ENCODE data around the gene RUFY1.
"Not testable (repeated sequence)": the region's sequence is repeated elsewhere in the genome, so short reads cannot be mapped to it uniquely, and the experiment has no call there.

RUFY1 gene

GRCh38 chr5:179550511-179551342 is at the start of gene RUFY1:
Gene RUFY1 (plus strand): TSS chr5:179550554. CDS start chr5:179550570, 16 bp downstream.
- no peak for DNase-seq (ENCODE audit: low read depth, low spot score)

- not testable (repeated sequence) for DNase-seq (ENCODE audit: low read depth, low spot score)
Measured at GRCh38 chr5:179501997-179502396, 48.4 kb upstream of the RUFY1 start.

- not testable (repeated sequence) for DNase-seq (ENCODE audit: low read depth, low spot score)
Measured at GRCh38 chr5:179502420-179502819, 47.9 kb upstream of the RUFY1 start.

GRCh38 chr5:179504191-179504590 is 46.2 kb upstream of the RUFY1 start:
- DNase-seq (ENCODE audit: low read depth, low spot score) = no peak

- no peak for DNase-seq (ENCODE audit: low read depth, low spot score)
Measured at GRCh38 chr5:179504600-179505396, 45.6 kb upstream of the RUFY1 start.

GRCh38 chr5:179505636-179506261 is 44.6 kb upstream of the RUFY1 start:
- DNase-seq (ENCODE audit: low read depth, low spot score) = no peak

GRCh38 chr5:179509239-179509638 is 41.1 kb upstream of the RUFY1 start:
- no peak for DNase-seq (ENCODE audit: low read depth, low spot score)

- no peak for DNase-seq (ENCODE audit: low read depth, low spot score)
Measured at GRCh38 chr5:179509845-179510244, 40.5 kb upstream of the RUFY1 start.

- no peak for DNase-seq (ENCODE audit: low read depth, low spot score)
Measured at GRCh38 chr5:179512452-179513000, 37.8 kb upstream of the RUFY1 start.

- DNase-seq (ENCODE audit: low read depth, low spot score) = not testable (repeated sequence)
Measured at GRCh38 chr5:179515501-179515900, 34.9 kb upstream of the RUFY1 start.

- no peak for DNase-seq (ENCODE audit: low read depth, low spot score)
Measured at GRCh38 chr5:179516221-179516620, 34.1 kb upstream of the RUFY1 start.

GRCh38 chr5:179517746-179518145 is 32.6 kb upstream of the RUFY1 start:
- not testable (repeated sequence) for DNase-seq (ENCODE audit: low read depth, low spot score)

GRCh38 chr5:179518369-179518768 is 32.0 kb upstream of the RUFY1 start:
- not testable (repeated sequence) for DNase-seq (ENCODE audit: low read depth, low spot score)

GRCh38 chr5:179519416-179520070 is 30.8 kb upstream of the RUFY1 start:
- DNase-seq (ENCODE audit: low read depth, low spot score) = not testable (repeated sequence)

GRCh38 chr5:179522107-179522506 is 28.2 kb upstream of the RUFY1 start:
- not testable (repeated sequence) for DNase-seq (ENCODE audit: low read depth, low spot score)

GRCh38 chr5:179526978-179527377 is 23.4 kb upstream of the RUFY1 start:
- DNase-seq (ENCODE audit: low read depth, low spot score) = no peak

GRCh38 chr5:179530069-179530998 is 20.0 kb upstream of the RUFY1 start:
- DNase-seq (ENCODE audit: low read depth, low spot score) = no peak

- no peak for DNase-seq (ENCODE audit: low read depth, low spot score)
Measured at GRCh38 chr5:179533024-179533423, 17.3 kb upstream of the RUFY1 start.

GRCh38 chr5:179533907-179534306 is 16.4 kb upstream of the RUFY1 start:
- DNase-seq (ENCODE audit: low read depth, low spot score) = no peak

- DNase-seq (ENCODE audit: low read depth, low spot score) = no peak
Measured at GRCh38 chr5:179534431-179534830, 15.9 kb upstream of the RUFY1 start.
